Activated T-helper 2 cell treated with anti-CD3 and anti-CD28 coated beads, Interferon-gamma antibody, Interleukin-2, Interleukin-4, amounts not matched to agents 10 μg/mL and 5 μg/mL and 100 μg/mL, durations not matched to agents 14 hours and 24 hours and 36 hours (primary cell): ENCODE data around the gene B4GALNT3. TPM values are rescaled to one million over a fixed set of nuclear protein-coding genes. Genes with fewer than 3 reads are reported as not detected.
A peak's percentile ranks its signal among the peaks of the same experiment; 100 is the strongest.

ENCODE experiments used
- DNase-seq: peaks from one replicate; pipeline ENCODE4 v3.0.0; 2021; ENCODE audit warnings: low spot score
- H3K27ac Mint-ChIP-seq: one replicate; pipeline ENCODE4 v1.8.0; 2021; ENCODE audit warnings: mixed read lengths
- H3K27me3 Mint-ChIP-seq: one replicate; pipeline ENCODE4 v1.8.0; 2021; ENCODE audit warnings: low read depth, mixed read lengths
- H3K36me3 Mint-ChIP-seq: one replicate; pipeline ENCODE4 v1.8.0; 2021; ENCODE audit warnings: low read depth, mixed read lengths
- H3K4me1 Mint-ChIP-seq: one replicate; pipeline ENCODE4 v1.8.0; 2021; ENCODE audit warnings: low read depth, mixed read lengths
- H3K4me3 Mint-ChIP-seq: one replicate; pipeline ENCODE4 v1.8.0; 2021; ENCODE audit warnings: low read depth, mild to moderate bottlenecking, moderate library complexity, mixed read lengths
- H3K9me3 Mint-ChIP-seq: one replicate; pipeline ENCODE4 v1.8.0; 2021; ENCODE audit warnings: mixed read lengths
- intact Hi-C: fragments of 100-400 bp; cut with micrococcal nuclease; formaldehyde crosslinking; loops from one replicate; pipeline ENCODE4 v1.15.1; 2023
- total RNA-seq: library from RNA; stranded (reverse); gene quantifications from 2 replicates; pipeline ENCODE4 v1.2.3, GENCODE V29; 2022

The B4GALNT3 gene
- total RNA-seq, 1 donor from 2014 or later: 6.9 TPM

DNA sequence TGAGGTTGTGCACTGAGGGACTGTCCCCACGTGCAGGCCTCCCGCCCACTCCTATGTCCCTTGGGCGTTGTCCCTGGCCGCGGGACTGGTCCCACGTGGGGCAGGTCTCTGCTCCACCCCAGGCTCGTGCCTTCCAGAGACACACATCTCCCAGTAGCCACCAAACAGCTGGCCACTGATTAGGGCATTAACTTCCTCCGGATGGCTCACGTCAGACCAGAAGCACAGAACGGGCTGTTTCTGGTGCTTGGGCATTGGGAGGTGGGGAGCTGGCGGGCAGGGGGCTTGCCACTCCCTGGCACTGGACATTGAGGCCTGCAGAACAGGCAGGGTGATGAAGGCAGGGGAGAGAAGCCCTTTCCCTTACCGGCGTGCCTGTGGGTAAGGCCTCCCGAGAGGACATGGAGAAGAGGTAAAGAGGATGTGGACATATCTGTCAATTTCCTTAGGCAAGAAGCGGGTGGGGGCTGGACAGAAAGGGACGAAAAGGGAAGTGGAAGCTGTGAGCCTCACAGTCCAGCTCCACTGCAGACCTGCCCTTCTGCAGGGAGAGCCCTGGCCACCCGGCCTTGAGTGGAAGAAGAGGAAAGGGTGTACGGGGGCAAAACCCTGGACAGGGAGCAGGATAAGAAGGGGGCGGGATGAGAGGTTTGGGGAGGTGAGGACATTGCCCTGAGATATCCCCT lies 102.3 kb downstream of the B4GALNT3 start:
- H3K4me3 Mint-ChIP-seq: peak overlapping the region; percentile 22

DNA sequence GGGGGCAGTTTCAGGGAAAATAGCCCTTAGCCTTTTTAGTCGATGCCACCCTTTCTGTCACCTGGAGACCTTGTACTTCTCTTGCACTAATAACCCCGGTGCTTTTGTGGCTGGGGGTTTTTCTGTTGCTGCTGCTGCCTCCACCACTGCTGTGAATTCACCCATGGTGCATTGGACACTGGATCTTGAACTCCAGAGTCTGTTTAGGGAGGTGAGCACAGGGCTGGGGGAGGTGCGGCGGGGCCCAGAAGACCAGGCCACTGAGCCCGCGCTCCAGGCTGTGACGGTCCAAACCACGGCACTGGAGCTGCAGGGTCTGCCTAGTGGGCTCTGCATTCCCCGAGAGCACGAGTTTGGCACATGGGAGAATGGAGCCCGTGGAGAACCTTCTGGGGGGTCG lies 102.9 kb downstream of the B4GALNT3 start:
- Mint-ChIP-seq H3K4me1 (peaks cover 34% of the 10 kb centered on the region), H3K36me3 (peaks cover 26% of the 10 kb centered on the region), H3K27me3 (no peaks in the 10 kb centered on the region), H3K9me3 (no peaks in the 10 kb centered on the region), H3K4me3 (no peak overlapping the region), H3K27ac (peak overlapping the region; percentile 72)
- no peak for DNase-seq
- intact Hi-C loops: loop anchor here (1.0 to 5.0 kb wide), 2 partner anchors 9 to 385 kb away; partner anchors contain the start of gene RAD52

More for the DNA sequence above, 102.3 kb downstream of the B4GALNT3 start:
- Mint-ChIP-seq H3K36me3 (peaks cover 30% of the 10 kb centered on the region), H3K27me3 (no peaks in the 10 kb centered on the region), H3K4me1 (peaks cover 32% of the 10 kb centered on the region), H3K9me3 (no peaks in the 10 kb centered on the region), H3K27ac (peak overlapping the region; percentile 15)
- no peak for DNase-seq
- intact Hi-C loops: loop anchor here (1.0 to 5.0 kb wide), 2 partner anchors 9 to 385 kb away; partner anchors contain the start of gene RAD52

DNA sequence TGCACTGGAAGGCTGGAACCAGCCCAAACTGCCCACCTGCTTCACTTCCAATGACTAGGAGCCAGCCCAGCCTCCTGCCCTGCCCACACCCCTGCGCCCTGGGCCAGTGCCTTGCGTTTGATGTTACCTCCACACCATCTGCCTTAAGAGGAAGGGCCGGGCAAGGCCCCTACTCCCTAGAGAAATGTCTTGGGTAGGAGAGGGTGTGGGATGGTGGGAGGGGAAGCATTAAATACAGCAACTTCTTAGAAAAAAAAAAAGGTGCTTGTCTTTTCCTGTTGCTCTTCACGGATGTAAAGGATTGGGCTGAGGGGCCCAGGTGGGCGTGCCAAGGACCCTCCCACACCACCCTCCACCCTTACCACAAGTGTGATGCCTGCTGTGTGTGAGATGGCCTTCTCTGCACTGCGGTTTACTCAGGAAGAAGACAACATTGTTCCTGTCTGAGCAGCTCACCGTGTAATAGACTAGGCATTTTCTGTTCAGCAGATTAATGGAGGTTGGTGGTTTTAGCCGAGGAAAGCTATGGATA lies 103.6 kb downstream of the B4GALNT3 start:
- Mint-ChIP-seq H3K4me1 (peaks cover 36% of the 10 kb centered on the region), H3K27ac (peak overlapping the region; percentile 72), H3K27me3 (no peaks in the 10 kb centered on the region), H3K36me3 (peaks cover 19% of the 10 kb centered on the region), H3K4me3 (peak overlapping the region; percentile 40), H3K9me3 (no peaks in the 10 kb centered on the region)
- peak; percentile 68 for DNase-seq
- intact Hi-C loops: loop anchor here (5.0 kb wide), 1 partner anchor 384 kb away; the partner anchor contains the start of gene RAD52

DNA sequence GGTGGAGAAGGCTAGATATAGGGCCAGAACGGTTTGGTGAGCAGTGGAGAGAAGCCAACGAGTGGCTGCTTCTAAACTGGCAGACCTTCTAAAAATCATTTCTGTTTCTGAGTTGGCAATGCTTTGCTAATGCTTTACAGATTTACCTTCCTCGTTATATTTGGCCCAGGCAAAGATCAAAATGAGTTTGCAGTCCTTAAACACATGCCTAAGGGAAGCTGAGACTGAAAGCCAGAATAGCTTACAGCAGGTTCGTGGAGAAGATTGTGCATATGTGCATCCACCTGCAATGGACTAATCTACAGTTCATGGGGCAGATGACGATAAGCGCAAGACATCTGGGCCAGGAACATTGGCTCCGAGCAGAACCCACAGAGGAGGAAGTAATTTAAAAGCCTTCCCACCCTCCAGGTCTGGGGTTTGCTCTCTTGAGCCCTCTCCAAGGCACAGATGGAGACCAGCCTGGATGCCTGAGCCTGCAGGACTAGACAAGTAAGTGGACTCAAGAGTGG lies 104.1 kb downstream of the B4GALNT3 start:
- intact Hi-C loops: loop anchor here (5.0 kb wide), 1 partner anchor 383 kb away; the partner anchor contains the start of gene RAD52
- Mint-ChIP-seq H3K9me3 (no peaks in the 10 kb centered on the region), H3K4me1 (peaks cover 38% of the 10 kb centered on the region), H3K27me3 (no peaks in the 10 kb centered on the region), H3K4me3 (peak overlapping the region; percentile 40), H3K27ac (peak overlapping the region; percentile 72), H3K36me3 (peaks cover 15% of the 10 kb centered on the region)
- no peak for DNase-seq

DNA sequence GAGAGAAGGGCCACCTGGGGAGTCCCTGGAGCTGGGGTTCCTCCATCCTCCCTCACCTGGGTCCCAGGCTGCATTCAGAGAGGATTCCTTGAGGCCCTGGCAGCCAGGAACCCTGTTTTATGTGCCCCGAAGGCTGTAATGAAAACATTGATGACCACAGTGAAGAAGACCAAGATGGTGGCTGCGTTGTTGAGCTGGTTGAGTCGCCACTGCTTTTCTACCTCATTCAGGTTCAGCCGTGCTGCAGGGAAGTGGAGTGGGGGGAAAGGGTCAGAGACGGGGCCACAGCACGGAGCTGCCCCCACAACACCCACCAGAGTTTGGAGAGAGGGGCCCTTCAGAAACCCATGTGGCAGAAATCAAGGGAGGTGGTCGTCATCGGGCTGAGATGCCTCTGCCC lies 105.4 kb downstream of the B4GALNT3 start:
- no peaks in the 10 kb centered on the region for H3K27me3 Mint-ChIP-seq
- DNase-seq: no peak
- H3K4me3 Mint-ChIP-seq: no peak overlapping the region
- H3K9me3 Mint-ChIP-seq: no peaks in the 10 kb centered on the region
- intact Hi-C loops: loop anchor here (5.0 kb wide), 1 partner anchor 1017 kb away; no protein-coding TSS in a partner anchor
- H3K27ac Mint-ChIP-seq: no peak overlapping the region
- peaks cover 42% of the 10 kb centered on the region for H3K4me1 Mint-ChIP-seq
- peaks cover 3% of the 10 kb centered on the region for H3K36me3 Mint-ChIP-seq

DNA sequence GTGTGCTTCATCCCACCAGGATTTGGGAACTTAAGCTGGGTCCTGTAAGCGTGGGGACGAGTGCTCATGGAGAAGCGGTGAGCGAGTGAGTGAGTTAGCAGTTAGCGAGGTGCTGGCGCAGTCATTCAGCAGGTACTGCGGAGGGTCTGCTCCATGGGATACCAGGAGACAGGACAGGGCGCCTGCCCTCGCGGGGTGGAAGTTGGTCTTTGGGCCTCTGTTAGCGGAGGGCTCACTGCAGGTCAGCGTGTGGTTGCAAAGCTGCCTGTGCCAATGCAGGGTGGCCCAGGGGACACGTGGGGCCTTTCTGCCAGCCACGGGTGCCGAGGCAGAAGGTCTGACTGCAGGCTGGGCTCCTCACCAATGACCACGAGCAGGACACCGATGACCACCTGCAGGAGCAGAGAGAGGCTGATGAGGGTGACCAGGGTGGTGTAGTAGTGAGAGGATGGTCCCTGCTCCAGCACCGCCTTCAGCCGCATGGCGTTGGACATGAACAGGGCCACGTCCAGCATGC lies 105.9 kb downstream of the B4GALNT3 start:
- intact Hi-C loops: loop anchor here (5.0 kb wide), 1 partner anchor 1017 kb away; no protein-coding TSS in a partner anchor
- Mint-ChIP-seq H3K4me3 (no peak overlapping the region), H3K9me3 (no peaks in the 10 kb centered on the region), H3K27me3 (no peaks in the 10 kb centered on the region), H3K4me1 (peaks cover 42% of the 10 kb centered on the region), H3K36me3 (no peaks in the 10 kb centered on the region), H3K27ac (no peak overlapping the region)
- DNase-seq: no peak

DNA sequence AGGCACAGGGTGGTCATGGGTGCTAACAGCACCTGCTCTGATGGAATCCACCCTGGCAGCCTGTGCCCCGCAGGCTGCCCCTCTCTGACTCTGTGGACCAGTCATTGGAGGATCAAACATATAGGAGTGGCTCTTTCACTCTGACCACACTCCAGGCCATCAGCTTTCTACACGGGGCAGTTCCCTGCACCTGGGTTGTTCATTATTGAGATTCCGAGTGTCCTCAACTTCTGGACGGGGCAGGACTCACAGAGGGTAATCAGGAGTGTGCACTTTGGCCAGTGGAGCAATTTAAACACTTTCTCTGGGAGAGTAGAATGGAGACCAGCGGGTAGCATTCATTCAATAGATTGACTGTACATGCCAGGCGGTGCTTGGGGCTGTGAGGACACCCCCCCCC lies 108.7 kb downstream of the B4GALNT3 start:
- peaks cover 33% of the 10 kb centered on the region for H3K4me1 Mint-ChIP-seq
- no peak for DNase-seq
- intact Hi-C loops: loop anchor here (5.0 kb wide), 1 partner anchor 1014 kb away; no protein-coding TSS in a partner anchor
- H3K4me3 Mint-ChIP-seq: no peak overlapping the region
- H3K27me3 Mint-ChIP-seq: no peaks in the 10 kb centered on the region
- no peak overlapping the region for H3K27ac Mint-ChIP-seq
- peaks cover under 1% of the 10 kb centered on the region for H3K36me3 Mint-ChIP-seq
- no peaks in the 10 kb centered on the region for H3K9me3 Mint-ChIP-seq

DNA sequence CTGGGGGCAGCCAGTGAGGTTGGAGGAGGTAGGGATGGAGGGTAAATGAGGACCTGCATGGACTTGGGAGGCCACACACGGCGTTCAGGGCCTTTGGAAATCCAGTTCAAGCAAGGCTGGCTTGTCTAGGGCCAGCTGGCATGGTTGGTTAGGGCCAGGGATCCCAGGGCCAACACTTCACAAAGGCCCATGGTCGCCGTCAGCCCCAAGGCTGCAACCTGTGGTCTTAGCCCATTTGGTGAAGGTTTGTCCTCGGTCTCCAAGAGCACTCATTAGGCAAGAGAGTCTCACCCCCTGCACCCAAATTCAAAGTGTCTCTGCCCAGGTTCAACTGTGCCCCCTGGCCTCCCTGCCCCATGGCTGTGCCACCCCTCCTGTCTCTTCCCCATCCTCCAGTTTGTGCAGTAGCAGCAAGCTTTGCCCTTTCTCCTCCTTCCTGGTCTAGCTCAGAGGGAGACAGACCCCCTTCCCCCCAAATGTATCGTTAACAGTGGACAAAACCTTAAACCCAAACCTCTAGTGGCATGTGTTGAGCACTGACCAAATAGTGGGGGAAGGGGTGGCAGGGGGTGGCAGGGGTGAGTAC lies 109.4 kb downstream of the B4GALNT3 start:
- Mint-ChIP-seq H3K4me3 (no peak overlapping the region), H3K27ac (no peak overlapping the region), H3K27me3 (no peaks in the 10 kb centered on the region), H3K9me3 (no peaks in the 10 kb centered on the region), H3K36me3 (peaks cover 2% of the 10 kb centered on the region), H3K4me1 (peaks cover 28% of the 10 kb centered on the region)
- intact Hi-C loops: loop anchor here (5.0 kb wide), 1 partner anchor 1013 kb away; no protein-coding TSS in a partner anchor
- no peak for DNase-seq

DNA sequence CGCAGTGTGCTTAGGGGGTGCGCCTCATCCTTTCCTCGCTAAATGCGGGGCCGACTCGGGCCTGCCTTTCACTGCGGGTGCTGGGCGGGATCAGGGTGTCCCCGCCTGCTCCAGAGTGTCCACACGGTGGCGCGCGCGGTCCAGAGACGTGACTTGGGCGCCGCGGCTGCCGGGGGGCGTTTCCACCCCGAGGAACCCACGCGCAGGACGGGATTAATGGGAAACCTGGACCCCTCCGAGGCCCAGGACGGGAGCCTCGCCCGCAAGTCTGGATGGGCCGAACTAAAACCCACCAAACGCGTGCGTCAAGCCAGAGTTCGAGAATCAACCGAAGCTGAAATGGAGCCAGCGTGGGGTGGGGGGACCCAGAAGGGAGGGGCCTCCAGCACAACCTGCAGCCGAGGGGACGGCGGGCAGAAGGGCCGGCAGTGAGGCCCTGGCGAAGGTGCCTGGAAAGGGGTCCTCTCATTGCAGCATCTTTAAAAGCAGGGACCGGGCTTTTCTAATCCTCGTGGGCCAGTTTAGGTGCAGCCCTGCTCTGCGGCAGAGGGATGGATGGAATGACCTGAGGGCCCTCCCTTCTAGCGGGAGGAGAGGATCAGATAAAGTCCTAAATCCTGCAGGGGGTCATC lies 110.2 kb downstream of the B4GALNT3 start:
- peak; percentile 76 for DNase-seq
- peaks cover 32% of the 10 kb centered on the region for H3K4me1 Mint-ChIP-seq
- no peaks in the 10 kb centered on the region for H3K27me3 Mint-ChIP-seq
- H3K9me3 Mint-ChIP-seq: no peaks in the 10 kb centered on the region
- H3K36me3 Mint-ChIP-seq: peaks cover 2% of the 10 kb centered on the region
- intact Hi-C loops: loop anchor here (5.0 kb wide), 1 partner anchor 1012 kb away; no protein-coding TSS in a partner anchor
- H3K27ac Mint-ChIP-seq: peak overlapping the region; percentile 31
- peak overlapping the region; percentile 79 for H3K4me3 Mint-ChIP-seq

DNA sequence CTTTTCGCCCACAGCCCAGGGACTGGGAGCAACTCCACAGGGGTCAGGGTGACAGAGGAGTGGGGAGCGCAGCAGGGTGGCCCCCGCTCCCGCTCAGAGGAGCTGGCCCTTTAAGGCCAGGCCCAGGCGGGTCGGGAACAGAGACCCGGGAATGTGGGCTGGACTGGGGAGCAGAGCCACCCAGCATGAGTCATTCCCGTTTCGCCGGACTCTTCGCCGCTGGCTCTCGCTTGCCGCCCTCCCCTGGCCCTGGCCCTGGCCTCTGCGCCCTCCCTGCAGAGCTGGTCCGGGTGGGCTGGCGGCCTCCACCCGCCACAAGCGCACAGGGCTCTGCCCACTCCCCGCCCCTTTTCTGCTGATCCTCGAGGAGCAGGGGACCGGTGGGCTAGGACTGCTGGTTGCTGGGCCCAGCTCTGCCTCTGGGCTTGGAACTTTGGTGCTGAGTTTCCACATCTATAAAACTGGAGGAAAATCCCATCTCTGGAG lies 110.7 kb downstream of the B4GALNT3 start:
- peaks cover 36% of the 10 kb centered on the region for H3K4me1 Mint-ChIP-seq

DNA sequence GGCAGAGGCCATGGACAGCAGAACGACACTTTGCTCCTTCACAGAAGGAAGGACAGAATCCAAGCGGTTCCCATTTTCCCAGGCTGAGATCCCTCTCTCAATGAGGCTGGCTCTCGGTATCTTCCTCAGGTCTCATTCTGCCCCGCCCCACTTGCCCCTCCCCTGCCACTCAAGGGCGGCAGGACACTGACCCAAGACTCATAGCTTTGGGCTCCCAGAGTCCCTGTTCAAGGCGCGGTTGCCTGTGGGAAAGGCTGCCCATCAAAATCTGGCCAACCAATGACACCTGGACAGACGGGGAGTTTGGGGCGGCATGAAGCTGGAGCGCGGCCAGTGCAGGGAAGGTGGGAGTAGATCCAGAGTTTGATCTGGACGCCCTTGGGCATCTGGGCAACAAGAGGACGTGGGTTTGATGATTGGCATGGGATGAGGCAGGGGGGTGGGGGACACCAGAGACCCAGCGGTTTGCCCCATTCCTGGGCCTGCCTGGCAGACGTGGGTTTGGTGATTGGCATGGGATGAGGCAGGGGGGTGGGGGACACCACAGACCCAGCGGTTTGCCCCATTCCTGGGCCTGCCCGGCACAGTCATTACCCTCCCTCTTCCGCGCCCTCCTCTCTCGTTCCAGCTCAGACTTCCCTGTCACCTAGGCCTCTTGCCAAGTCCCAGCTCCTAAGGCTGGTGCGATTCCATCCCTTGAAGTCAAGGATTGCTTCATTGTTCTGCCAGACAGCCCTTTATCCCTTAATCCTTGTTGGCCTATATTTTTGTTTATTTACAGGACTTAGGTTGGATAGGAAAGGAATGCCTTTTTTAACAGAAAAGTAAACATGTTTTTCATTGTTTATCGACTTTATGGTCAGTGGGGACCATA lies 111.4 kb downstream of the B4GALNT3 start:
- intact Hi-C loops: no loop called here
- Mint-ChIP-seq H3K4me1 (peaks cover 37% of the 10 kb centered on the region), H3K27me3 (no peaks in the 10 kb centered on the region), H3K4me3 (peak overlapping the region; percentile 24), H3K27ac (no peak overlapping the region), H3K9me3 (no peaks in the 10 kb centered on the region), H3K36me3 (peaks cover 2% of the 10 kb centered on the region)
- no peak for DNase-seq

More for the DNA sequence above, 110.7 kb downstream of the B4GALNT3 start:
- intact Hi-C loops: no loop called here
- H3K36me3 Mint-ChIP-seq: peaks cover 2% of the 10 kb centered on the region
- no peaks in the 10 kb centered on the region for H3K27me3 Mint-ChIP-seq
- peak overlapping the region; percentile 24 for H3K4me3 Mint-ChIP-seq
- no peak overlapping the region for H3K27ac Mint-ChIP-seq
- DNase-seq: no peak
- H3K9me3 Mint-ChIP-seq: no peaks in the 10 kb centered on the region
